GM18511 (cell line): ENCODE measurements around the gene PEAK1.

ENCODE experiments used
- ATAC-seq: cut with Tn5 transposase; IDR thresholded peaks from one replicate; pipeline ENCODE4 v1.9.1; 2021; ENCODE audit warnings: mild to moderate bottlenecking, moderate library complexity; ENCODE audit not compliant: unreplicated experiment

The PEAK1 gene

GRCh38 chr15:77370580-77370979 lies 49.3 kb downstream of the PEAK1 start:
- ATAC-seq, result no peak

- ATAC-seq, result no peak
Measured at GRCh38 chr15:77369168-77369567, 50.7 kb downstream of the PEAK1 start.

- ATAC-seq, result no peak
Measured at GRCh38 chr15:77367631-77368030, 52.3 kb downstream of the PEAK1 start.

- no peak for ATAC-seq
Measured at GRCh38 chr15:77361456-77361855, 58.4 kb downstream of the PEAK1 start.

- ATAC-seq, result no peak
Measured at GRCh38 chr15:77358545-77359240, 61.2 kb downstream of the PEAK1 start.

GRCh38 chr15:77356305-77356704 lies 63.6 kb downstream of the PEAK1 start:
- ATAC-seq, result no peak

GRCh38 chr15:77355321-77355720 lies 64.6 kb downstream of the PEAK1 start:
- no peak for ATAC-seq

GRCh38 chr15:77354063-77354462 lies 65.8 kb downstream of the PEAK1 start:
- ATAC-seq, result no peak

- ATAC-seq, result no peak
Measured at GRCh38 chr15:77352887-77353286, 67.0 kb downstream of the PEAK1 start.

GRCh38 chr15:77350792-77351191 lies 69.1 kb downstream of the PEAK1 start:
- no peak for ATAC-seq

- no peak for ATAC-seq
Measured at GRCh38 chr15:77349666-77350065, 70.2 kb downstream of the PEAK1 start.

GRCh38 chr15:77348511-77348910 lies 71.4 kb downstream of the PEAK1 start:
- ATAC-seq, result no peak

GRCh38 chr15:77347197-77347596 lies 72.7 kb downstream of the PEAK1 start:
- ATAC-seq, result no peak

- no peak for ATAC-seq
Measured at GRCh38 chr15:77346245-77347036, 73.5 kb downstream of the PEAK1 start.

GRCh38 chr15:77342807-77343206 lies 77.1 kb downstream of the PEAK1 start:
- ATAC-seq, result no peak

GRCh38 chr15:77340245-77340644 lies 79.7 kb downstream of the PEAK1 start:
- no peak for ATAC-seq

- no peak for ATAC-seq
Measured at GRCh38 chr15:77336006-77336405, 83.9 kb downstream of the PEAK1 start.

GRCh38 chr15:77335298-77335697 lies 84.6 kb downstream of the PEAK1 start:
- ATAC-seq, result no peak

- ATAC-seq, result no peak
Measured at GRCh38 chr15:77333166-77333565, 86.7 kb downstream of the PEAK1 start.

GRCh38 chr15:77329202-77329601 lies 90.7 kb downstream of the PEAK1 start:
- no peak for ATAC-seq

GRCh38 chr15:77327844-77328529 lies 91.9 kb downstream of the PEAK1 start:
- no peak for ATAC-seq

GRCh38 chr15:77327168-77327567 lies 92.7 kb downstream of the PEAK1 start:
- ATAC-seq, result no peak
